Ureter (tissue), 1 donor: ENCODE measurements around the gene LRP1. TPM values are rescaled to one million over a fixed set of nuclear protein-coding genes. Genes with fewer than 3 reads are reported as not detected.

Experiments
- DNase-seq: peaks from one replicate; pipeline ENCODE4 v3.0.0-alpha.2; 2020; ENCODE audit warnings: low spot score
- total RNA-seq: library from RNA; stranded (reverse); gene quantifications from one replicate; pipeline ENCODE4 v1.2.4, GENCODE V29; 2023
- donor health status: DM: yes; HTN: yes; CAD: no.

LRP1 gene
- total RNA-seq, 1 donor from 2014 or later: 180 TPM

- DNase-seq: no peak
These were observed 45.4 kb downstream of the LRP1 start for GRCh38 chr12:57173683-57174082.

GRCh38 chr12:57175428-57176138 lies 47.3 kb downstream of the LRP1 start:
- peak; percentile 88 for DNase-seq

GRCh38 chr12:57176139-57176477 lies 47.8 kb downstream of the LRP1 start:
- DNase-seq: no peak

GRCh38 chr12:57176846-57177245 lies 48.6 kb downstream of the LRP1 start:
- DNase-seq: no peak

GRCh38 chr12:57177354-57177753 lies 49.1 kb downstream of the LRP1 start:
- no peak for DNase-seq

GRCh38 chr12:57178213-57178612 lies 49.9 kb downstream of the LRP1 start:
- no peak for DNase-seq

- no peak for DNase-seq
These were observed 51.2 kb downstream of the LRP1 start for GRCh38 chr12:57179331-57180086.

- DNase-seq: no peak
These were observed 52.2 kb downstream of the LRP1 start for GRCh38 chr12:57180321-57180989.

GRCh38 chr12:57181072-57181471 lies 52.8 kb downstream of the LRP1 start:
- no peak for DNase-seq

- no peak for DNase-seq
These were observed 53.4 kb downstream of the LRP1 start for GRCh38 chr12:57181561-57182155.

- peak; percentile 85 for DNase-seq
These were observed 54.8 kb downstream of the LRP1 start for GRCh38 chr12:57182918-57183575.

- no peak for DNase-seq
These were observed 55.8 kb downstream of the LRP1 start for GRCh38 chr12:57183939-57184725.

GRCh38 chr12:57185403-57185802 lies 57.1 kb downstream of the LRP1 start:
- DNase-seq: no peak

- no peak for DNase-seq
These were observed 57.7 kb downstream of the LRP1 start for GRCh38 chr12:57185906-57186508.

GRCh38 chr12:57187222-57188089 lies 59.2 kb downstream of the LRP1 start:
- DNase-seq: no peak

- no peak for DNase-seq
These were observed 59.8 kb downstream of the LRP1 start for GRCh38 chr12:57188090-57188425.

- no peak for DNase-seq
These were observed 61.8 kb downstream of the LRP1 start for GRCh38 chr12:57190037-57190436.

GRCh38 chr12:57190821-57191220 lies 62.5 kb downstream of the LRP1 start:
- DNase-seq: no peak

- DNase-seq: no peak
These were observed 63.1 kb downstream of the LRP1 start for GRCh38 chr12:57191410-57191809.

GRCh38 chr12:57192920-57193319 lies 64.6 kb downstream of the LRP1 start:
- no peak for DNase-seq
